NT2/D1 (cell line): ENCODE measurements around the gene AFTPH.

Experiments used
- SUZ12 ChIP-seq: IDR thresholded peaks from 2 replicates; pipeline ENCODE4 v1.6.1; 2011; ENCODE audit not compliant: insufficient read length, insufficient read depth; ENCODE audit errors: extremely low read depth
- YY1 ChIP-seq: IDR thresholded peaks from 2 replicates; pipeline ENCODE4 v1.6.1; 2011; ENCODE audit not compliant: insufficient read length, insufficient read depth
- ZNF274 ChIP-seq: IDR thresholded peaks from 2 replicates; pipeline ENCODE4 v1.6.1; 2011; ENCODE audit warnings: mild to moderate bottlenecking, low read depth, low read length

DNA sequence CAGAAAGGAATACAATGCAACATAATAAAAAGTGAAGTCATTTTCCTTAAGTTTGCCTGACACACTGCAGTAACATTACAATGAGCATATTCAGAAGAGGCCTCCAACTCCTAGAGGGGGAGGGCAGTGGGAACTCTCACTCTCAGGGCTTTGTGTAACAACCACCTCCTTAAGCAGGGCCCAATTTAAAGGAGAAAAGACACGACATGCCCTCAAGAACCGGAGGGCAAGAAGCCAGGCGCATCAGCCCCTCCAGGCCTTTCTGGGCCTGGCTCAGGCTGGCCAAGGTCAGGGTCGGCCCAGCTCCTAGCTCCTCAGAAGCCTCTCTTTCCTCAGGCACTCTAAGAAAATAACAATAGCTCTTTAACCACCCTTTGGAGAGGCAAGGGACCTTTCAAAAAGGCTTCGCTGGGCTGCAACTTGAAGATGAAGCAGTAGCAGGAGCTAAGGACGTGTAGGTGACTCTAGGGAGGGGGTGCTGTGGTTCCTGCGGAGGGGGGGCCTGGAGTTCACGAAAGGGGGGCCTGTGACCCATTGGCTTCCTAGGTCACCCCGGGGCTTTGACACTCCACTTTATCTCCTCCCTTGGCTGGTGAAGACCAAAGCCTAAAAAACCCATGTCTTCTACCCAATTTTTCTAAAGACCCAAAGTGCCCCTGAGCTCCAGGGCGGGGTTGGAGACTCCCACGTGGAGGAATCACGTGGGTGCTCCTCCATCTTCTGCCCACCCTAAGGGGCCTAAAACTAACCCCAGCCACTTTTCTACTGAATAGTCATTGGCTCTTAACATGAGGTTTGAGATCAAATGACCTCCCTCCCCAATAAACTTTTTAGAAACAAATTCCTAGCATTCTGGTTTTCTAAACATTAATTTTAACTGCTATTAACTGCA is 116.3 kb downstream of the AFTPH start:
- TF ChIP-seq ZNF274, result no peak
- no peak for TF ChIP-seq YY1
- no peak for TF ChIP-seq SUZ12
